Thoracic aorta (tissue), 2 donors: ENCODE results near the gene FAM184B. TPM values are rescaled to one million over a fixed set of nuclear protein-coding genes. Genes with fewer than 3 reads are reported as not detected.

Experiments used
- ATAC-seq: fragments of 150-250 bp; one replicate; pipeline ENCODE4 v1.8.0; 2017; ENCODE audit warnings: low read depth; ENCODE audit not compliant: insufficient number of reproducible peaks, low FRiP score
- DNase-seq: peaks from one replicate; pipeline ENCODE4 v3.0.0-alpha.2; 2020; ENCODE audit warnings: low spot score
- H3K27ac ChIP-seq, 2 donors: fragments of 200-600 bp; sonication (generic); 1 replicate in 1 of 2; 2 replicates in 1 of 2; pipeline ENCODE4 v1.5.1; 2016; ENCODE audit warnings: mild to moderate bottlenecking in 2 of 2, moderate library complexity in 2 of 2
- H3K27me3 ChIP-seq: fragments of 200-600 bp; sonication (generic); replicated peaks from 2 replicates; pipeline ENCODE4 v1.6.0; 2016; ENCODE audit warnings: mild to moderate bottlenecking; ENCODE audit not compliant: insufficient read depth
- H3K36me3 ChIP-seq: fragments of 200-600 bp; sonication (generic); one replicate; pipeline ENCODE4 v1.5.1; 2016
- H3K4me1 ChIP-seq, 2 donors: fragments of 200-600 bp; sonication (generic); 1 replicate in 1 of 2; 2 replicates in 1 of 2; pipeline versions ENCODE4 v1.5.1 to v1.6.0; 2016; ENCODE audit warnings: low read depth in 2 of 2, mild to moderate bottlenecking in 1 of 2; ENCODE audit not compliant: control insufficient read depth in 1 of 2
- H3K4me3 ChIP-seq: fragments of 200-600 bp; sonication (generic); 2 replicates; pipeline ENCODE4 v1.5.1; 2016; ENCODE audit warnings: mild to moderate bottlenecking
- H3K9me3 ChIP-seq: fragments of 200-600 bp; sonication (generic); 2 replicates; pipeline ENCODE4 v1.5.1; 2016
- total RNA-seq, 2 donors: library from RNA; depleted of rRNA; stranded (reverse); fragments of >200 nt; gene quantifications; one replicate each; pipeline versions ENCODE4 v1.1.0 to v1.2.3, GENCODE V29; 2016
- TF ChIP-seq, protein P1 (sequence below): fragments of 200-600 bp; sonication (generic); IDR thresholded peaks from one replicate; pipeline ENCODE4 v1.5.1; 2019; ENCODE audit warnings: antibody characterized with exemption

FAM184B gene
- total RNA-seq, 2 donors from 2014 or later = not detected

DNA sequence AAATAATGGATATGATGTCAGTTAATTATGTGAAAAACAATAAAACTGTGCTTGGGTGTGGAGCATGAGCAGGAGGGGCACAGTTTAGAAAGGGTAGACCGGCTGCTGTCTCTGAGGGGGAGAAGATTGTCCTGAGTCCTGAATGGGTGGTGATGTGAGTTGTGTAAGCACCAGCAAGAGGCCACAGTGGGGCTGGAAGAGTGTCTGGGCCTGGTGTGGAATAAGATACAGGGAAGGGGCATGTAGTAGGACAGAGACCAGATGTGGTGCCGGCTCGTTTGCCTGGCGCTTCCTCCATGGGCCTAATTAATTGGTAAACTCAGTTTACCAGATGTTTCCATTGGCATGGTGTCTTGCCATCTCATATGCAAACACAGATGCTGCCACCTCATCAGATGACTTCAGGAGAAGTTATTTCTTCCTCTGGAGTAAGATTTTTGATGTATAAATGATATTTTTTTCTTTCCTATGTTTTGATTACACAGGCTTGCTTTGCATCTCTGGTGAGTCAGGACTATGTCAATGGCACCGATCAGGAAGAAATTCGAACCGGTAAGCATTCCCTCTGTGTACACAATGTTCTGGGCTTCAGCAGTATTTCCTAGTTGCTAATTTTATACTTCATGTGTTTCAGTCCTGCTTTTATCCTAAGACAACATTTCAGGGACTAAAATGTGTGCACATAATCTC, 161.9 kb downstream of the FAM184B start:
- no peak for ATAC-seq
- peaks cover 24 to 47% of the 10 kb centered on the region in 2 donors for H3K4me1 ChIP-seq
- DNase-seq = no peak
- no peak overlapping the region for H3K27ac ChIP-seq
- no peaks in the 10 kb centered on the region for H3K9me3 ChIP-seq
- no peak overlapping the region for H3K4me3 ChIP-seq
- no peaks in the 10 kb centered on the region for H3K27me3 ChIP-seq
- peaks cover 45% of the 10 kb centered on the region for H3K36me3 ChIP-seq
- TF ChIP-seq, protein P1, sequence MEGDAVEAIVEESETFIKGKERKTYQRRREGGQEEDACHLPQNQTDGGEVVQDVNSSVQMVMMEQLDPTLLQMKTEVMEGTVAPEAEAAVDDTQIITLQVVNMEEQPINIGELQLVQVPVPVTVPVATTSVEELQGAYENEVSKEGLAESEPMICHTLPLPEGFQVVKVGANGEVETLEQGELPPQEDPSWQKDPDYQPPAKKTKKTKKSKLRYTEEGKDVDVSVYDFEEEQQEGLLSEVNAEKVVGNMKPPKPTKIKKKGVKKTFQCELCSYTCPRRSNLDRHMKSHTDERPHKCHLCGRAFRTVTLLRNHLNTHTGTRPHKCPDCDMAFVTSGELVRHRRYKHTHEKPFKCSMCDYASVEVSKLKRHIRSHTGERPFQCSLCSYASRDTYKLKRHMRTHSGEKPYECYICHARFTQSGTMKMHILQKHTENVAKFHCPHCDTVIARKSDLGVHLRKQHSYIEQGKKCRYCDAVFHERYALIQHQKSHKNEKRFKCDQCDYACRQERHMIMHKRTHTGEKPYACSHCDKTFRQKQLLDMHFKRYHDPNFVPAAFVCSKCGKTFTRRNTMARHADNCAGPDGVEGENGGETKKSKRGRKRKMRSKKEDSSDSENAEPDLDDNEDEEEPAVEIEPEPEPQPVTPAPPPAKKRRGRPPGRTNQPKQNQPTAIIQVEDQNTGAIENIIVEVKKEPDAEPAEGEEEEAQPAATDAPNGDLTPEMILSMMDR = no peak

DNA sequence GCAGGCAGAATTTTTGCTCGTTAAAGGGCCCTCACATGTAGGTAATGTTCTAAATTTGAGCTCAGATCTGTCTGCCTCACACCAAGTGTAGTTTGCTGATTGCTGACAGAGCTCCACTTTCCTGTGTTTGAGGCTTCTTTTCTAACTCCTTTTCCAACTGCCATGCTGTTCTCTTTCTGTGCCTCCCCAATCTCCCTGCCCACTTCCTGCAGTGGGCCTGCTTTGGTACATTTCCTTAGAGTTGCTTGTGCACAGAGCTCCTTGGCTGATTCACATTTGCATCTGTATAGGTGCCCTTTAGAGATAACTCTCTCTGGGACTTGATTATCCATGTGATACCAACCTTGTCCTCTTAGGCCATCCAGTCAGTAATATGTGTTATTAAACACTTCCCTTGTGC, 162.5 kb downstream of the FAM184B start:
- no peak overlapping the region for H3K27ac ChIP-seq
- DNase-seq (no peak), ATAC-seq (no peak)
- no peak overlapping the region for H3K4me3 ChIP-seq
- H3K4me1 ChIP-seq = peaks cover 24 to 47% of the 10 kb centered on the region in 2 donors
- no peaks in the 10 kb centered on the region for H3K9me3 ChIP-seq
- H3K36me3 ChIP-seq = peaks cover 39% of the 10 kb centered on the region
- no peaks in the 10 kb centered on the region for H3K27me3 ChIP-seq
- TF ChIP-seq, protein P1 = no peak

DNA sequence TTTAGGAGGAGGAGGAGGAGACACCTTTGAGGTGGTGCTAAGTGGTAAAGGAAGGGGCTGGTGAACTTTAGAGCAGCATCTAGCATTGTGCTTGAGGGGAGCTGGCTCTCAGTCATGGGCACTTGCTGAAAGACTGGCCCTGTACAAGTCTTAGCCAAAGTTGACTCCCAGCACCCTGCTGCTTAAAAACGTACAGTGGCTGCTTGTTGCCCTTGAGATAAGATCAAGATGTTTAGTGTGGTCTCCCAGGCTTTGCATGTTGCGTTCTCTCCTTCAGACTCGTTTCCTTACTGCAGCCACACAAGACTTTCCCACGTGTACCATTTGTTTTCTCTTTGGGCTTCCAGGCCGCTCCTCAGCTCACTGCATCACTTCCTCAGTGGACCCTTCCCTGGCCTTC, 165.1 kb downstream of the FAM184B start:
- DNase-seq (no peak), ATAC-seq (no peak)
- TF ChIP-seq, protein P1 = no peak
- Histone ChIP-seq H3K27ac (no peak overlapping the region), H3K36me3 (peaks cover 14% of the 10 kb centered on the region), H3K4me3 (peak overlapping the region; percentile 90), H3K27me3 (no peaks in the 10 kb centered on the region), H3K4me1 (peaks cover 24 to 47% of the 10 kb centered on the region in 2 donors), H3K9me3 (no peaks in the 10 kb centered on the region)

DNA sequence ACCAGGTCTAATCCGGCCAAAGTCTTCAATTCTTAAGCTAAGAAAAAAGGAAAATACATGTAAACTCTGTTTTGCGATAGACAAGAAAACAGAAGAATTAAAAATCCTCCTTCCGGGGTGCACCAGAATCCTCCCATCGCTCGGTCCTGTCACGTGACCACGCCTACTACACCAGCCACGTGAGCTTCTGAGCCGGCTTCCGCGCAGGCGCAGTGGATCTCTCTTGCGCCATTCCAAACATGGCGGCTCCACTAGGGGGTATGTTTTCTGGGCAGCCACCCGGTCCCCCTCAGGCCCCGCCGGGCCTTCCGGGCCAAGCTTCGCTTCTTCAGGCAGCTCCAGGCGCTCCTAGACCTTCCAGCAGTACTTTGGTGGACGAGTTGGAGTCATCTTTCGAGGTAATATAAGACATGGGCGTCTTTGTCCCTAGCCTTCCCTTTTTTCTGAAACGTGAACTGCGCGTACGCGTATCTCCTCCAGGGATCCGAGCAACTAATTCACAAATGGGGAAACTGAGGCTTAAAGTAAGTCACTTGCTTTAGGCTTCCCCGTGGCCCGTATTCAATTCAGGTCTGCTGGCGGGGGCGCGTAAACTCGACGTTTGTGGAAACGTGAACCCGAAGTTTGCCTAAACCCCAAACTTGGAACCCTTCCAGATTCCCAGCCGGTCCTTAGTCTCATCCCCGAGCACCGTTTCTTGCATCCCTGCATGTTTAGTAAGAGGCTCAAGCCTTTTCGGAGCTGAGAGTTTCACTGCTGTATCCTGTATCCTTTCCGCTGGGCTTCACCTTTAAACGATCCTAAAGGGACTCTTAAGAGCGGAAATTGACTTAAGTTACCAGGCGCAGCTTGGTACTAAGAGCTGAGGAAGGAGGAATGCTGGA, 166.8 kb downstream of the FAM184B start, which contains the start of gene MED28:
Gene MED28, plus strand, starts transcription at position 226 of the 884 bp plus-strand sequence. Its CDS starts 14 bp downstream, at position 240.
- Histone ChIP-seq H3K27ac (peak within 1 kb of the TSS; percentile 70 to 90), H3K9me3 (no peaks in the 10 kb centered on the region), H3K36me3 (no peaks in the 10 kb centered on the region), H3K4me1 (peaks cover 24 to 45% of the 10 kb centered on the region in 2 donors), H3K27me3 (no peaks in the 10 kb centered on the region), H3K4me3 (peak within 1 kb of the TSS; percentile 90)
- DNase-seq (peak; percentile 94), ATAC-seq (peak; percentile 95)
- TF ChIP-seq, protein P1 = no peak
